ENCODE data around the gene CLEC11A. TPM values are rescaled to one million over a fixed set of nuclear protein-coding genes. Genes with fewer than 3 reads are reported as not detected.
"Not testable (repeated sequence)": the region's sequence is repeated elsewhere in the genome, so short reads cannot be mapped to it uniquely, and the experiment has no call there.

Gene CLEC11A
- total RNA-seq, 2 experiments from 2014 or later: 2.0 to 4.5 TPM

DNA sequence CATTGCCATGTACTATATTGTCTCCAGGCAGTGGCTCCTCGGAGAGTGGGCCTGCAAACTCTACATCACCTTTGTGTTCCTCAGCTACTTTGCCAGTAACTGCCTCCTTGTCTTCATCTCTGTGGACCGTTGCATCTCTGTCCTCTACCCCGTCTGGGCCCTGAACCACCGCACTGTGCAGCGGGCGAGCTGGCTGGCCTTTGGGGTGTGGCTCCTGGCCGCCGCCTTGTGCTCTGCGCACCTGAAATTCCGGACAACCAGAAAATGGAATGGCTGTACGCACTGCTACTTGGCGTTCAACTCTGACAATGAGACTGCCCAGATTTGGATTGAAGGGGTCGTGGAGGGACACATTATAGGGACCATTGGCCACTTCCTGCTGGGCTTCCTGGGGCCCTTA, 47.7 kb downstream of the CLEC11A start:
- no peak overlapping the region for H3K4me3 ChIP-seq (ENCODE audit: low read depth, low read length, poor library complexity, severe bottlenecking)
- H3K79me2 ChIP-seq (ENCODE audit: insufficient read depth, low read depth, low read length): no peaks in the 10 kb centered on the region
- no peaks in the 10 kb centered on the region for H3K4me1 ChIP-seq (ENCODE audit: insufficient read depth, low read length, poor library complexity, severe bottlenecking)
- H3K9me3 ChIP-seq (ENCODE audit: low read length): peaks cover 6% of the 10 kb centered on the region; the same call in 1 of the 2 replicates
- no TSS peak for BruUV-seq (replicated peaks)
- no peaks in the 10 kb centered on the region for H3K9me2 ChIP-seq (ENCODE audit: insufficient read depth, low read length)
- POLR2A ChIA-PET: interaction anchor here (0.6 kb wide), 2 partner anchors 10 to 102 kb away, joined by 3 to 4 read pairs; partner anchors contain the start of gene KLK2
- H4K20me1 ChIP-seq (ENCODE audit: insufficient read depth, low read length): no peaks in the 10 kb centered on the region
- intact Hi-C loops (cut with micrococcal nuclease; ENCODE audit: unreplicated experiment): no loop called here
- CTCF ChIA-PET (ENCODE audit: unreplicated experiment): no interaction called here
- H2AFZ ChIP-seq (ENCODE audit: low read length): no peak overlapping the region
- no peak for TF ChIP-seq EZH2phosphoT487 (IDR thresholded peaks at IDR 0.05; ENCODE audit: borderline replicate concordance, low read depth, low read length)
- TF ChIP-seq, protein P1, sequence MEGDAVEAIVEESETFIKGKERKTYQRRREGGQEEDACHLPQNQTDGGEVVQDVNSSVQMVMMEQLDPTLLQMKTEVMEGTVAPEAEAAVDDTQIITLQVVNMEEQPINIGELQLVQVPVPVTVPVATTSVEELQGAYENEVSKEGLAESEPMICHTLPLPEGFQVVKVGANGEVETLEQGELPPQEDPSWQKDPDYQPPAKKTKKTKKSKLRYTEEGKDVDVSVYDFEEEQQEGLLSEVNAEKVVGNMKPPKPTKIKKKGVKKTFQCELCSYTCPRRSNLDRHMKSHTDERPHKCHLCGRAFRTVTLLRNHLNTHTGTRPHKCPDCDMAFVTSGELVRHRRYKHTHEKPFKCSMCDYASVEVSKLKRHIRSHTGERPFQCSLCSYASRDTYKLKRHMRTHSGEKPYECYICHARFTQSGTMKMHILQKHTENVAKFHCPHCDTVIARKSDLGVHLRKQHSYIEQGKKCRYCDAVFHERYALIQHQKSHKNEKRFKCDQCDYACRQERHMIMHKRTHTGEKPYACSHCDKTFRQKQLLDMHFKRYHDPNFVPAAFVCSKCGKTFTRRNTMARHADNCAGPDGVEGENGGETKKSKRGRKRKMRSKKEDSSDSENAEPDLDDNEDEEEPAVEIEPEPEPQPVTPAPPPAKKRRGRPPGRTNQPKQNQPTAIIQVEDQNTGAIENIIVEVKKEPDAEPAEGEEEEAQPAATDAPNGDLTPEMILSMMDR (conservative IDR thresholded peaks at IDR 0.05; ENCODE audit: low read length): no peak
- no peaks in the 10 kb centered on the region for H3K36me3 ChIP-seq (ENCODE audit: insufficient read depth, low read length)
- no peak overlapping the region for H3K27ac ChIP-seq (ENCODE audit: low read depth, low read length, poor library complexity, severe bottlenecking)
- no peak for DNase-seq (ENCODE audit: low spot score)
- H3K4me2 ChIP-seq (ENCODE audit: low read length): no peak overlapping the region

DNA sequence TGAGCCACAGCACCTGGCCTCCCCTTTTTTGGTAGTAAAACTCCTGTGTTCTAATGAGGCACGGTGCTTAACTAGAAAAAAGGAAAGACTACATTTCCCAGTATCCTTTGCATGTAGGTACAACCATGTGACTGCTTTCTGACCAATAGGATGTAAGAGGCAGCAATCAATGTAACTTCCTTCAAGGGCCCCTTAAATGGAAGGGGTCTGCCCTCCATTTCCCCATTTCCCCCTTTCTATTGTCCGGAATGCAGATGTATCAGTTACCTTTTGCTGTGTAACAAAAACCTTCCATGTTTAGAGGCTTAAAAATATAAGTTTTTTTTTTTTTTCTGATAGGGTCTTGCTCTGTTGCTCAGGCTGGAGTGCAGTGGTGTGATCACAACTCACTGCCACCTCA, 49.3 kb downstream of the CLEC11A start:
- Histone ChIP-seq H2AFZ (ENCODE audit: low read length) (peak overlapping the region; percentile 69), H3K9me3 (ENCODE audit: low read length) (peaks cover 6% of the 10 kb centered on the region; the same call in 1 of the 2 replicates), H3K79me2 (ENCODE audit: insufficient read depth, low read depth, low read length) (no peaks in the 10 kb centered on the region), H3K4me1 (ENCODE audit: insufficient read depth, low read length, poor library complexity, severe bottlenecking) (no peaks in the 10 kb centered on the region), H3K27ac (ENCODE audit: low read depth, low read length, poor library complexity, severe bottlenecking) (no peak overlapping the region), H3K9me2 (ENCODE audit: insufficient read depth, low read length) (no peaks in the 10 kb centered on the region), H3K36me3 (ENCODE audit: insufficient read depth, low read length) (no peaks in the 10 kb centered on the region), H3K4me2 (ENCODE audit: low read length) (no peak overlapping the region), H4K20me1 (ENCODE audit: insufficient read depth, low read length) (no peaks in the 10 kb centered on the region), H3K4me3 (ENCODE audit: low read depth, low read length, poor library complexity, severe bottlenecking) (no peak overlapping the region)
- ChIA-PET POLR2A (no interaction called here), CTCF (ENCODE audit: unreplicated experiment) (no interaction called here)
- no TSS peak for BruUV-seq (replicated peaks)
- intact Hi-C loops (cut with micrococcal nuclease; ENCODE audit: unreplicated experiment): no loop called here
- no peak for TF ChIP-seq EZH2phosphoT487 (IDR thresholded peaks at IDR 0.05; ENCODE audit: borderline replicate concordance, low read depth, low read length)
- TF ChIP-seq, protein P1 (conservative IDR thresholded peaks at IDR 0.05; ENCODE audit: low read length): no peak
- DNase-seq (ENCODE audit: low spot score): peak; percentile 62

DNA sequence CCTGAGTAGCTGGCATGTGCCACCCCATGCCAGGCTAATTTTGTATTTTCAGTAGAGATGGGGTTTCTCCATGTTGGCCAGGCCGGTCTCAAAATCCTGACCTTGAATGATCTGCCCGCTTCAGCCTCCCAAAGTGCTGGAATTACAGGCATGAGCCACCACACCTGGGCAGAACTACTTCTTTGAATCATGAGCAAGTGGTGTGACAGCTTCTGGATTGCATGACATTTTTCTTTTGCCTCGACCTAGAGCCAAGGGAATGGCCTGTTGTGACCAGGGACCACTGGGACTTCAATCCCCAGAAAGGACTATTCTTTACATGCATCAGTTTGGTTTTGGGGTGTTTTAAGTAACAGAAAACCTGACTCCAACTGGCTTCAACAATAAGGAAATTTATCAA, 49.7 kb downstream of the CLEC11A start:
- intact Hi-C loops (cut with micrococcal nuclease; ENCODE audit: unreplicated experiment); H3K79me2 ChIP-seq (ENCODE audit: insufficient read depth, low read depth, low read length); H3K27ac ChIP-seq (ENCODE audit: low read depth, low read length, poor library complexity, severe bottlenecking): not testable (repeated sequence)

DNA sequence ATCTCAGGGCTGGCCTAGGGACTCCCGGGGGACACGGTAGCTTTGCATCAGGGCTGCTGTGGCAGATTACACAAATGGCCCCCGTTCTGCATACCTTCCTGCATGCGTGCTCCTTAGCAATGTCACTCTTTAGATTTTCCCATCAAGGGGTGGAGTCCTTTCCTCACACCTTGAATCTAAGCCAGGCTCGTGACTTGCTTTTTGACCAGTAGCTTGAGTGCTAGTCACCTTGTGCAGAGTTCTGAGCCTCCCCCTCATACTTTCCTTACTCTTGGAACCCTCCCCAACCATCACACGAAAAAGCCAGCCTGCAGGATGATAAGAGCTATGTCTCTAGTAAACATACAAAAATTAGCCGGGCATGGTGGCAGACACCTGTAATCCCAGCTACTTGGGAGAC, 50.3 kb downstream of the CLEC11A start:
- CTCF ChIA-PET (ENCODE audit: unreplicated experiment); H3K36me3 ChIP-seq (ENCODE audit: insufficient read depth, low read length); H3K27ac ChIP-seq (ENCODE audit: low read depth, low read length, poor library complexity, severe bottlenecking); BruUV-seq (replicated peaks); H3K4me2 ChIP-seq (ENCODE audit: low read length); H4K20me1 ChIP-seq (ENCODE audit: insufficient read depth, low read length); DNase-seq (ENCODE audit: low spot score); intact Hi-C loops (cut with micrococcal nuclease; ENCODE audit: unreplicated experiment); H3K79me2 ChIP-seq (ENCODE audit: insufficient read depth, low read depth, low read length); H3K9me3 ChIP-seq (ENCODE audit: low read length); H2AFZ ChIP-seq (ENCODE audit: low read length); H3K4me3 ChIP-seq (ENCODE audit: low read depth, low read length, poor library complexity, severe bottlenecking); H3K4me1 ChIP-seq (ENCODE audit: insufficient read depth, low read length, poor library complexity, severe bottlenecking); H3K9me2 ChIP-seq (ENCODE audit: insufficient read depth, low read length): not testable (repeated sequence)
- POLR2A ChIA-PET: interaction anchor here (0.7 kb wide), 2 partner anchors 11 to 44 kb away, joined by 3 to 7 read pairs; no protein-coding TSS in a partner anchor

More for the DNA sequence above, 49.7 kb downstream of the CLEC11A start:
- CTCF ChIA-PET (ENCODE audit: unreplicated experiment); H3K36me3 ChIP-seq (ENCODE audit: insufficient read depth, low read length); BruUV-seq (replicated peaks); H3K9me3 ChIP-seq (ENCODE audit: low read length); H3K4me3 ChIP-seq (ENCODE audit: low read depth, low read length, poor library complexity, severe bottlenecking); H3K4me1 ChIP-seq (ENCODE audit: insufficient read depth, low read length, poor library complexity, severe bottlenecking); H3K9me2 ChIP-seq (ENCODE audit: insufficient read depth, low read length); H4K20me1 ChIP-seq (ENCODE audit: insufficient read depth, low read length); DNase-seq (ENCODE audit: low spot score); H3K4me2 ChIP-seq (ENCODE audit: low read length): not testable (repeated sequence)
- peak overlapping the region; percentile 69 for H2AFZ ChIP-seq (ENCODE audit: low read length)
- POLR2A ChIA-PET: interaction anchor here (0.7 kb wide), 1 partner anchor 10 kb away, joined by 3 read pairs; no protein-coding TSS in a partner anchor

All from OCI-LY7 (cell line).